GM23248 (cell line): Measurements from ENCODE around the gene THBS3. TPM values are rescaled to one million over a fixed set of nuclear protein-coding genes. Genes with fewer than 3 reads are reported as not detected.
"Not testable (repeated sequence)": the region's sequence is repeated elsewhere in the genome, so short reads cannot be mapped to it uniquely, and the experiment has no call there.

ENCODE experiments used
- DNase-seq: peaks from one replicate; pipeline ENCODE4 v3.0.0-alpha.2; 2015
- H2AFZ ChIP-seq: fragments of 200-600 bp; sonication (generic); 2 replicates; pipeline ENCODE4 v1.6.1; 2016; ENCODE audit warnings: antibody characterized with exemption
- H3F3A ChIP-seq: fragments of 200-600 bp; sonication (generic); 2 replicates; pipeline ENCODE4 v1.6.1; 2016; ENCODE audit warnings: mild to moderate bottlenecking, antibody characterized with exemption, mixed run types; ENCODE audit not compliant: insufficient read depth
- H3K27ac ChIP-seq: fragments of 200-600 bp; sonication (generic); 2 replicates; pipeline ENCODE4 v1.5.1; 2016; ENCODE audit warnings: mild to moderate bottlenecking
- H3K27me3 ChIP-seq: fragments of 200-600 bp; sonication (generic); replicated peaks from 2 replicates; pipeline ENCODE4 v1.6.1; 2016; ENCODE audit warnings: mild to moderate bottlenecking; ENCODE audit not compliant: insufficient read depth
- H3K36me3 ChIP-seq: fragments of 200-600 bp; sonication (generic); 2 replicates; pipeline ENCODE4 v1.6.1; 2016; ENCODE audit warnings: low read depth, mild to moderate bottlenecking
- H3K4me1 ChIP-seq: fragments of 200-600 bp; sonication (generic); 2 replicates; pipeline ENCODE4 v1.6.1; 2016; ENCODE audit warnings: mild to moderate bottlenecking; ENCODE audit not compliant: insufficient read depth
- H3K4me2 ChIP-seq: fragments of 200-600 bp; sonication (generic); one replicate; pipeline ENCODE4 v1.6.1; 2016; ENCODE audit warnings: mild to moderate bottlenecking; ENCODE audit not compliant: unreplicated experiment
- H3K4me3 ChIP-seq: fragments of 200-600 bp; sonication (generic); 2 replicates; pipeline ENCODE4 v1.5.1; 2016; ENCODE audit warnings: mild to moderate bottlenecking
- H3K79me2 ChIP-seq: fragments of 200-600 bp; sonication (generic); 2 replicates; pipeline ENCODE4 v1.6.1; 2016; ENCODE audit warnings: mild to moderate bottlenecking; ENCODE audit not compliant: insufficient read depth
- H3K9ac ChIP-seq: fragments of 200-600 bp; sonication (generic); 2 replicates; pipeline ENCODE4 v1.6.1; 2016; ENCODE audit warnings: mild to moderate bottlenecking
- H3K9me2 ChIP-seq: fragments of 200-600 bp; sonication (generic); 2 replicates; pipeline ENCODE4 v1.6.1; 2016; ENCODE audit warnings: mixed run types, mild to moderate bottlenecking, moderate library complexity; ENCODE audit not compliant: insufficient read depth
- H3K9me3 ChIP-seq: fragments of 200-600 bp; sonication (generic); one replicate; pipeline ENCODE4 v1.6.1; 2017; ENCODE audit warnings: low read depth
- H4K20me1 ChIP-seq: fragments of 200-600 bp; sonication (generic); 2 replicates; pipeline ENCODE4 v1.6.0; 2016; ENCODE audit not compliant: insufficient read depth
- EZH2 ChIP-seq: fragments of 200-600 bp; sonication (generic); IDR thresholded peaks from 2 replicates; pipeline ENCODE4 v1.6.1; 2018; ENCODE audit warnings: antibody characterized with exemption, mild to moderate bottlenecking; ENCODE audit not compliant: insufficient read depth, poor library complexity, severe bottlenecking
- EZH2phosphoT487 ChIP-seq: fragments of 200-600 bp; sonication (generic); IDR thresholded peaks from 2 replicates; pipeline ENCODE4 v1.6.1; 2018; ENCODE audit warnings: antibody characterized with exemption, moderate library complexity, mild to moderate bottlenecking, low read depth; ENCODE audit not compliant: insufficient read depth
- WGBS, 2 experiments: methylation state at CpG; one replicate each; pipeline ENCODE4 v1.1.6; 2015 to 2017; ENCODE audit warnings: low lambda C conversion rate in 2 of 2, low coverage in 1 of 2; ENCODE audit errors: missing lambda C conversion rate in 2 of 2; 5-methylcytosine and 5-hydroxymethylcytosine counted together
- in situ Hi-C: fragments of 300-500 bp; cut with MboI; formaldehyde crosslinking; loops from 2 replicates; pipeline ENCODE4 v1.15.0; 2020
- polyA plus RNA-seq: library from polyadenylated mRNA; unstranded; fragments of >200 nt; fragmentation: Nextera tagmentation; extraction: Ambion mirVana; gene quantifications from 2 replicates; pipeline ENCODE4 v1.2.1, GENCODE V29; 2016
- total RNA-seq: library from RNA; depleted of rRNA; stranded (reverse); fragments of >200 nt; shearing (Covaris generic); gene quantifications from 2 replicates; pipeline ENCODE4 v1.2.3, GENCODE V29; 2014

THBS3 gene
- total and polyA plus RNA-seq, 2 experiments from 2014 or later, result 16.6 to 20.6 TPM

- no peak overlapping the region for H3K4me2 ChIP-seq
- H3K4me3 ChIP-seq, result no peak overlapping the region
- H4K20me1 ChIP-seq, result no peaks in the 10 kb centered on the region
- in situ Hi-C loops, result no loop called here
- peaks cover 6% of the 10 kb centered on the region; the same call in 1 of the 2 replicates for H3K36me3 ChIP-seq
- no peak overlapping the region for H2AFZ ChIP-seq
- no peak for DNase-seq
- H3K27me3 ChIP-seq, result no peaks in the 10 kb centered on the region
- H3F3A ChIP-seq, result peaks cover 17% of the 10 kb centered on the region
- H3K9me2 ChIP-seq, result no peaks in the 10 kb centered on the region
- no peaks in the 10 kb centered on the region for H3K9me3 ChIP-seq
- peaks cover 11% of the 10 kb centered on the region for H3K4me1 ChIP-seq
- peaks cover 32% of the 10 kb centered on the region for H3K79me2 ChIP-seq
- no peak overlapping the region for H3K27ac ChIP-seq
- H3K9ac ChIP-seq, result no peak overlapping the region
- no peak for TF ChIP-seq EZH2
- TF ChIP-seq EZH2phosphoT487, result no peak
- 85 to 87% methylated on average over 7 of the region's 7 CpGs for WGBS, 2 experiments
These were observed 36.9 kb downstream of the THBS3 start for GRCh38 chr1:155170806-155171205.

GRCh38 chr1:155170101-155170785 is 37.5 kb downstream of the THBS3 start:
- no peak overlapping the region for H3K4me2 ChIP-seq
- DNase-seq, result no peak
- peaks cover 11% of the 10 kb centered on the region for H3K4me1 ChIP-seq
- no peak overlapping the region for H3K4me3 ChIP-seq
- no peaks in the 10 kb centered on the region for H3K9me2 ChIP-seq
- TF ChIP-seq EZH2 (no peak), EZH2phosphoT487 (no peak)
- no peak overlapping the region for H2AFZ ChIP-seq
- no peaks in the 10 kb centered on the region for H3K27me3 ChIP-seq
- H3K9me3 ChIP-seq, result no peaks in the 10 kb centered on the region
- no peaks in the 10 kb centered on the region for H4K20me1 ChIP-seq
- 78 to 100% methylated on average over 1 to 2 of the region's 2 CpGs for WGBS, 2 experiments
- H3K27ac ChIP-seq, result no peak overlapping the region
- H3K79me2 ChIP-seq, result peaks cover 32% of the 10 kb centered on the region
- peaks cover 6% of the 10 kb centered on the region; the same call in 1 of the 2 replicates for H3K36me3 ChIP-seq
- H3K9ac ChIP-seq, result no peak overlapping the region
- peaks cover 17% of the 10 kb centered on the region for H3F3A ChIP-seq
- in situ Hi-C loops, result no loop called here

DNA sequence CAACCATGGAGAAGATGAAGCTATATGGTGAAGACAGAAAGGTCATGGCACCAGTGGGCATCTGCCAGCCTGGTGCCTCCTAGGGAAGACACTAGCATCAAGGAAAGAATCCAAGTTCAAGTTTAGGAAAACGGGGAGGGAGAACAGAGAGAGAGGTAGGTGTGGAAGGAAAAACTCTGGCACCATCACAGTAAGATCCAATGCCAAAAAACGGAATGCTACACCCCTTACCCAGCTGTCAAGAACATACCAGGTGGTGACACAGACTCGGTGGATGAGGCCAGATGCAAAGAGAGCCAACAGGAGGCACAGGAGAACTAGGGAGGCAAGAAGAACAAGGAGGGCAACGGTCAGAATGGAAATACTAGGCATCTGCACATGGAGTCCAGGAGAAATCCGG is 38.2 kb downstream of the THBS3 start:
- no peak overlapping the region for H3K27ac ChIP-seq
- no peak overlapping the region for H3K4me3 ChIP-seq
- no peaks in the 10 kb centered on the region for H4K20me1 ChIP-seq
- H3K79me2 ChIP-seq, result peaks cover 32% of the 10 kb centered on the region
- peaks cover 11% of the 10 kb centered on the region for H3K4me1 ChIP-seq
- H3K9me3 ChIP-seq, result no peaks in the 10 kb centered on the region
- no peak overlapping the region for H3K9ac ChIP-seq
- in situ Hi-C loops, result loop anchor here (5.0 kb wide), 1 partner anchor 77 kb away; no protein-coding TSS in a partner anchor
- H3F3A ChIP-seq, result peaks cover 17% of the 10 kb centered on the region
- WGBS, 2 experiments, result 40 to 42% methylated on average over 5 of the region's 5 CpGs
- peaks cover 6% of the 10 kb centered on the region; the same call in 1 of the 2 replicates for H3K36me3 ChIP-seq
- no peak overlapping the region for H3K4me2 ChIP-seq
- no peaks in the 10 kb centered on the region for H3K9me2 ChIP-seq
- DNase-seq, result no peak
- H3K27me3 ChIP-seq, result no peaks in the 10 kb centered on the region
- no peak for TF ChIP-seq EZH2phosphoT487
- no peak for TF ChIP-seq EZH2
- no peak overlapping the region for H2AFZ ChIP-seq

GRCh38 chr1:155168456-155169210 is 39.1 kb downstream of the THBS3 start:
- TF ChIP-seq EZH2 (no peak), EZH2phosphoT487 (no peak)
- H3F3A ChIP-seq, result peaks cover 17% of the 10 kb centered on the region
- H3K9ac ChIP-seq, result no peak overlapping the region
- no peak overlapping the region for H2AFZ ChIP-seq
- H3K27ac ChIP-seq, result no peak overlapping the region
- DNase-seq, result no peak
- peaks cover 11% of the 10 kb centered on the region for H3K4me1 ChIP-seq
- peaks cover 6% of the 10 kb centered on the region; the same call in 1 of the 2 replicates for H3K36me3 ChIP-seq
- in situ Hi-C loops, result loop anchor here (5.0 kb wide), 1 partner anchor 76 kb away; no protein-coding TSS in a partner anchor
- WGBS, 2 experiments, result 52 to 54% methylated on average over 10 of the region's 10 CpGs
- H3K9me3 ChIP-seq, result no peaks in the 10 kb centered on the region
- H3K9me2 ChIP-seq, result no peaks in the 10 kb centered on the region
- no peak overlapping the region for H3K4me3 ChIP-seq
- peaks cover 32% of the 10 kb centered on the region for H3K79me2 ChIP-seq
- no peak overlapping the region for H3K4me2 ChIP-seq
- H4K20me1 ChIP-seq, result no peaks in the 10 kb centered on the region
- no peaks in the 10 kb centered on the region for H3K27me3 ChIP-seq

- not testable (repeated sequence) for H4K20me1 ChIP-seq, H3K36me3 ChIP-seq, H3K27me3 ChIP-seq, DNase-seq, H3K9me3 ChIP-seq, H3K4me3 ChIP-seq, H3K9ac ChIP-seq, H3K4me2 ChIP-seq, H3K9me2 ChIP-seq, H3K27ac ChIP-seq, H2AFZ ChIP-seq
- 36 to 38% methylated on average over 4 of the region's 4 CpGs for WGBS, 2 experiments
- in situ Hi-C loops, result loop anchor here (5.0 kb wide), 1 partner anchor 76 kb away; no protein-coding TSS in a partner anchor
- H3K4me1 ChIP-seq, result peaks cover 11% of the 10 kb centered on the region
- H3K79me2 ChIP-seq, result peaks cover 32% of the 10 kb centered on the region
- H3F3A ChIP-seq, result peaks cover 17% of the 10 kb centered on the region
These were observed 39.6 kb downstream of the THBS3 start for GRCh38 chr1:155168105-155168445.
